HEK293 (cell line): ENCODE results near the gene CAPN15.
A peak's percentile ranks its signal among the peaks of the same experiment; 100 is the strongest.

Experiments used
- EGR2 ChIP-seq: fragments of 450-650 bp; formaldehyde crosslinking; IDR thresholded peaks from 2 replicates; pipeline ENCODE4 v1.5.1; 2016; ENCODE audit warnings: low read depth, missing biosample characterization, missing genetic modification characterization
- KLF1 ChIP-seq: fragments of 450-650 bp; formaldehyde crosslinking; IDR thresholded peaks from 2 replicates; pipeline ENCODE4 v1.5.1; 2016; ENCODE audit warnings: missing biosample characterization, missing genetic modification characterization
- KLF16 ChIP-seq: fragments of 450-650 bp; formaldehyde crosslinking; IDR thresholded peaks from 2 replicates; pipeline ENCODE4 v1.5.1; 2017; ENCODE audit warnings: missing biosample characterization, missing genetic modification characterization
- KLF9 ChIP-seq: fragments of 450-650 bp; formaldehyde crosslinking; IDR thresholded peaks from 2 replicates; pipeline ENCODE4 v1.5.1; 2016; ENCODE audit warnings: missing biosample characterization, missing genetic modification characterization, low read depth
- PATZ1 ChIP-seq: fragments of 450-650 bp; formaldehyde crosslinking; IDR thresholded peaks from 2 replicates; pipeline ENCODE4 v1.5.1; 2016; ENCODE audit warnings: missing biosample characterization, missing genetic modification characterization
- PRDM1 ChIP-seq: fragments of 450-650 bp; formaldehyde crosslinking; IDR thresholded peaks from 2 replicates; pipeline ENCODE4; 2016; ENCODE audit warnings: missing biosample characterization, missing genetic modification characterization
- SP3 ChIP-seq: fragments of 450-650 bp; formaldehyde crosslinking; IDR thresholded peaks from 2 replicates; pipeline ENCODE4 v1.5.1; 2016; ENCODE audit warnings: missing biosample characterization, missing genetic modification characterization
- ZBTB17 ChIP-seq: fragments of 450-650 bp; formaldehyde crosslinking; IDR thresholded peaks from 2 replicates; pipeline ENCODE4 v1.5.1; 2016; ENCODE audit warnings: missing biosample characterization, missing genetic modification characterization
- ZBTB8A ChIP-seq: fragments of 450-650 bp; formaldehyde crosslinking; IDR thresholded peaks from 2 replicates; pipeline ENCODE4 v1.5.1; 2016; ENCODE audit warnings: missing biosample characterization, missing genetic modification characterization
- ZFHX2 ChIP-seq: fragments of 450-650 bp; formaldehyde crosslinking; conservative IDR thresholded peaks from 2 replicates; pipeline ENCODE4 v1.5.1; 2016; ENCODE audit warnings: missing biosample characterization, missing genetic modification characterization
- ZNF26 ChIP-seq: fragments of 450-650 bp; formaldehyde crosslinking; IDR thresholded peaks from 2 replicates; pipeline ENCODE4 v1.5.1; 2016; ENCODE audit warnings: missing biosample characterization, missing genetic modification characterization
- ZNF398 ChIP-seq: fragments of 450-650 bp; formaldehyde crosslinking; IDR thresholded peaks from 2 replicates; pipeline ENCODE4 v1.5.1; 2017; ENCODE audit warnings: missing biosample characterization, missing genetic modification characterization
- ZNF488 ChIP-seq: fragments of 450-650 bp; formaldehyde crosslinking; IDR thresholded peaks from 2 replicates; pipeline ENCODE4 v1.5.1; 2016; ENCODE audit warnings: missing biosample characterization, missing genetic modification characterization
- ZNF544 ChIP-seq: fragments of 450-650 bp; formaldehyde crosslinking; IDR thresholded peaks from 2 replicates; pipeline ENCODE4 v1.5.0; 2017; ENCODE audit warnings: missing biosample characterization, missing genetic modification characterization
- ZNF596 ChIP-seq: fragments of 450-650 bp; IDR thresholded peaks from 2 replicates; pipeline ENCODE4 v1.5.0; 2018; ENCODE audit warnings: missing biosample characterization, mild to moderate bottlenecking, missing genetic modification characterization, moderate library complexity
- ZNF623 ChIP-seq: fragments of 450-650 bp; formaldehyde crosslinking; IDR thresholded peaks from 2 replicates; pipeline ENCODE4 v1.5.1; 2016; ENCODE audit warnings: missing biosample characterization, missing genetic modification characterization
- ZNF660 ChIP-seq: fragments of 450-650 bp; IDR thresholded peaks from 2 replicates; pipeline ENCODE4 v1.5.1; 2018; ENCODE audit warnings: missing biosample characterization, mild to moderate bottlenecking, missing genetic modification characterization
- ZNF704 ChIP-seq: fragments of 450-650 bp; formaldehyde crosslinking; IDR thresholded peaks from 2 replicates; pipeline ENCODE4 v1.5.1; 2016; ENCODE audit warnings: missing biosample characterization, missing genetic modification characterization
- ZNF76 ChIP-seq: fragments of 450-650 bp; formaldehyde crosslinking; IDR thresholded peaks from 2 replicates; pipeline ENCODE4; 2016; ENCODE audit warnings: low read depth, missing biosample characterization, missing genetic modification characterization, borderline replicate concordance

The CAPN15 gene

GRCh38 chr16:569445-570254 lies 42.1 kb downstream of the CAPN15 start, which contains the start of gene PIGQ (continued):
- TF ChIP-seq EGR2 (tag by site-specific recombination), result 0 out of 2 replicates have a peak, but pooled peaks have one; percentile 20
- TF ChIP-seq ZNF544 (tag by site-specific recombination), result no peak
- peak; percentile 69 for TF ChIP-seq KLF9 (tag by site-specific recombination)
- peak; percentile 61; the same call in 1 of the 2 replicates for TF ChIP-seq PATZ1
- no peak for TF ChIP-seq ZBTB17 (tag by site-specific recombination)
- no peak for TF ChIP-seq ZNF26
- no peak for TF ChIP-seq ZNF623 (tag by site-specific recombination)
- peak; percentile 47; the same call in 1 of the 2 replicates for TF ChIP-seq ZFHX2
- TF ChIP-seq ZBTB8A, result peak; percentile 19; the same call in 1 of the 2 replicates
- TF ChIP-seq SP3 (tag by site-specific recombination), result peak; percentile 16; the same call in 1 of the 2 replicates
- TF ChIP-seq ZNF488 (tag by site-specific recombination), result no peak
- TF ChIP-seq ZNF660 (tag by site-specific recombination), result no peak
- TF ChIP-seq ZNF704 (tag by site-specific recombination), result no peak
- TF ChIP-seq KLF1 (tag by site-specific recombination), result no peak
- no peak for TF ChIP-seq PRDM1
- peak; percentile 41; the same call in 1 of the 2 replicates for TF ChIP-seq ZNF76 (tag by site-specific recombination)
- 0 out of 2 replicates have a peak, but pooled peaks have one; percentile 10 for TF ChIP-seq ZNF596 (tag by site-specific recombination)
- TF ChIP-seq KLF16 (tag by site-specific recombination), result 0 out of 2 replicates have a peak, but pooled peaks have one; percentile 20
- TF ChIP-seq ZNF398, result no peak
